ENCODE measurements around the gene HOXB9. TPM values are rescaled to one million over a fixed set of nuclear protein-coding genes. Genes with fewer than 3 reads are reported as not detected.

HOXB9 gene
- total RNA-seq, 1 experiment from 2014 or later = 65.9 TPM

- Histone ChIP-seq H3K36me3 (ENCODE audit: control insufficient read depth, insufficient read depth, low read length) (peaks cover 9% of the 10 kb centered on the region; the same call in 1 of the 2 replicates), H3K27me3 (ENCODE audit: control insufficient read depth, insufficient read depth, low read length) (no peaks in the 10 kb centered on the region), H3K4me3 (ENCODE audit: low read depth in 2 of 2, low read length in 2 of 2) (no peak overlapping the region), H3K4me1 (ENCODE audit: control insufficient read depth, insufficient read depth, low read length) (peaks cover 31% of the 10 kb centered on the region), H3K9me3 (ENCODE audit: control insufficient read depth, insufficient read depth, low read depth, low read length) (no peaks in the 10 kb centered on the region), H3K27ac (ENCODE audit: low read length) (no peak overlapping the region; the same call in 1 of the 2 replicates)
- ATAC-seq = 0 out of 2 replicates have a peak, but pooled peaks have one; percentile 5
- BruUV-seq (replicated peaks) = no TSS peak
- intact Hi-C loops (cut with micrococcal nuclease; ENCODE audit: unreplicated experiment) = no loop called here
- CTCF ChIA-PET = interaction anchor here (0.5 to 1.4 kb wide), 4 partner anchors 14 to 255 kb away, joined by 3 to 5 read pairs (median 4); partner anchors contain the start of gene ATP5MC1
- TF ChIP-seq REST (IDR thresholded peaks at IDR 0.05; ENCODE audit: insufficient read depth in 1 of 2, low read depth in 2 of 2, low read length in 1 of 2) = no peak
- TF ChIP-seq, protein P1, sequence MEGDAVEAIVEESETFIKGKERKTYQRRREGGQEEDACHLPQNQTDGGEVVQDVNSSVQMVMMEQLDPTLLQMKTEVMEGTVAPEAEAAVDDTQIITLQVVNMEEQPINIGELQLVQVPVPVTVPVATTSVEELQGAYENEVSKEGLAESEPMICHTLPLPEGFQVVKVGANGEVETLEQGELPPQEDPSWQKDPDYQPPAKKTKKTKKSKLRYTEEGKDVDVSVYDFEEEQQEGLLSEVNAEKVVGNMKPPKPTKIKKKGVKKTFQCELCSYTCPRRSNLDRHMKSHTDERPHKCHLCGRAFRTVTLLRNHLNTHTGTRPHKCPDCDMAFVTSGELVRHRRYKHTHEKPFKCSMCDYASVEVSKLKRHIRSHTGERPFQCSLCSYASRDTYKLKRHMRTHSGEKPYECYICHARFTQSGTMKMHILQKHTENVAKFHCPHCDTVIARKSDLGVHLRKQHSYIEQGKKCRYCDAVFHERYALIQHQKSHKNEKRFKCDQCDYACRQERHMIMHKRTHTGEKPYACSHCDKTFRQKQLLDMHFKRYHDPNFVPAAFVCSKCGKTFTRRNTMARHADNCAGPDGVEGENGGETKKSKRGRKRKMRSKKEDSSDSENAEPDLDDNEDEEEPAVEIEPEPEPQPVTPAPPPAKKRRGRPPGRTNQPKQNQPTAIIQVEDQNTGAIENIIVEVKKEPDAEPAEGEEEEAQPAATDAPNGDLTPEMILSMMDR (IDR thresholded peaks at IDR 0.05) = no peak
- TF ChIP-seq POLR2AphosphoS5 (IDR thresholded peaks at IDR 0.05; ENCODE audit: low read depth, low read length) = no peak
- TF ChIP-seq SIN3A (IDR thresholded peaks at IDR 0.05; ENCODE audit: borderline replicate concordance, insufficient read depth, low read depth, low read length) = no peak
- TF ChIP-seq TCF7L2 (IDR thresholded peaks at IDR 0.05; ENCODE audit: low read depth, low read length) = no peak
- POLR2A ChIA-PET = interaction anchor here (1.5 kb wide), 1 partner anchor 11 kb away, joined by 27 read pairs; the partner anchor contains the start of gene HOXB9
- DNase-seq (ENCODE audit: low read depth, low spot score) = no peak
- in situ Hi-C loops (cut with HindIII; ENCODE audit: low pct_unique_long_range_greater_than_20kb, low sequenced_read_pairs) = no loop called here
These were observed 11.4 kb upstream of the HOXB9 start for GRCh38 chr17:48637323-48638260.

- Histone ChIP-seq H3K27me3 (ENCODE audit: control insufficient read depth, insufficient read depth, low read length) (no peaks in the 10 kb centered on the region), H3K36me3 (ENCODE audit: control insufficient read depth, insufficient read depth, low read length) (peaks cover 9% of the 10 kb centered on the region; the same call in 1 of the 2 replicates), H3K4me1 (ENCODE audit: control insufficient read depth, insufficient read depth, low read length) (peaks cover 33% of the 10 kb centered on the region), H3K4me3 (ENCODE audit: low read depth in 2 of 2, low read length in 2 of 2) (no peak overlapping the region), H3K27ac (ENCODE audit: low read length) (no peak overlapping the region; the same call in 1 of the 2 replicates), H3K9me3 (ENCODE audit: control insufficient read depth, insufficient read depth, low read depth, low read length) (no peaks in the 10 kb centered on the region)
- POLR2A ChIA-PET = interaction anchor here (0.6 to 1.5 kb wide), 3 partner anchors 10 to 29 kb away, joined by 3 to 27 read pairs (median 26); partner anchors contain the start of gene HOXB9
- ATAC-seq (peak; percentile 54), DNase-seq (ENCODE audit: low read depth, low spot score) (no peak)
- no peak for TF ChIP-seq POLR2AphosphoS5 (IDR thresholded peaks at IDR 0.05; ENCODE audit: low read depth, low read length)
- TF ChIP-seq, protein P1 (IDR thresholded peaks at IDR 0.05) = peak; percentile 93; the same call in 1 of the 2 replicates
- peak; percentile 73 for TF ChIP-seq TCF7L2 (IDR thresholded peaks at IDR 0.05; ENCODE audit: low read depth, low read length)
- TF ChIP-seq REST (IDR thresholded peaks at IDR 0.05; ENCODE audit: insufficient read depth in 1 of 2, low read depth in 2 of 2, low read length in 1 of 2) = no peak
- intact Hi-C loops (cut with micrococcal nuclease; ENCODE audit: unreplicated experiment) = no loop called here
- BruUV-seq (replicated peaks) = no TSS peak
- in situ Hi-C loops (cut with HindIII; ENCODE audit: low pct_unique_long_range_greater_than_20kb, low sequenced_read_pairs) = no loop called here
- CTCF ChIA-PET = interaction anchor here (0.6 to 1.4 kb wide), 10 partner anchors 10 to 723 kb away, joined by 3 to 11 read pairs (median 4); partner anchors contain the start of genes ATP5MC1 and HOXB9
These were observed 10.2 kb upstream of the HOXB9 start for GRCh38 chr17:48636177-48637018.

All from Panc1 (cell line).